Measurements from ENCODE around the gene PPP1R8. TPM values are rescaled to one million over a fixed set of nuclear protein-coding genes. Genes with fewer than 3 reads are reported as not detected.

The PPP1R8 gene
- total RNA-seq, 2 experiments from 2014 or later, result 57.3 to 72.4 TPM

DNA sequence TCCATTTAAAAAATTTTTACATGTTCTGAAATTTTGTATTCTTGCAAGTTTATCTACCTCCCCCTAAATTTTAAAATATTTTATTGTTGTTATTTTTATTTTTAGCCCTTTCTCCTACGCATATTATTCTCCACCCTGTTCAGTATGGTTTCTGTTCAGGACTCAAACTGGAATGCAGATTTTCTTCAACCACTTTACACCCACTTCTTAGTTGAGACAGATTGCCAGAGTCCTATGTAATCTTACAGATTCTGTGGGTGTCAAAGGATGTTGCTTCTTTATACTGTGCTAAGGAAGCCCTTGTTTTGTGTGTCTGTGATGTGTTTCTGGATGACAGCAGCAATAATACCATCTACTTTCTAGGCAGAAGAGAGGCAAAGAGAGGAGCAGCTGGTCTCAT lies 20.7 kb upstream of the PPP1R8 start:
- TF ChIP-seq, protein P1, sequence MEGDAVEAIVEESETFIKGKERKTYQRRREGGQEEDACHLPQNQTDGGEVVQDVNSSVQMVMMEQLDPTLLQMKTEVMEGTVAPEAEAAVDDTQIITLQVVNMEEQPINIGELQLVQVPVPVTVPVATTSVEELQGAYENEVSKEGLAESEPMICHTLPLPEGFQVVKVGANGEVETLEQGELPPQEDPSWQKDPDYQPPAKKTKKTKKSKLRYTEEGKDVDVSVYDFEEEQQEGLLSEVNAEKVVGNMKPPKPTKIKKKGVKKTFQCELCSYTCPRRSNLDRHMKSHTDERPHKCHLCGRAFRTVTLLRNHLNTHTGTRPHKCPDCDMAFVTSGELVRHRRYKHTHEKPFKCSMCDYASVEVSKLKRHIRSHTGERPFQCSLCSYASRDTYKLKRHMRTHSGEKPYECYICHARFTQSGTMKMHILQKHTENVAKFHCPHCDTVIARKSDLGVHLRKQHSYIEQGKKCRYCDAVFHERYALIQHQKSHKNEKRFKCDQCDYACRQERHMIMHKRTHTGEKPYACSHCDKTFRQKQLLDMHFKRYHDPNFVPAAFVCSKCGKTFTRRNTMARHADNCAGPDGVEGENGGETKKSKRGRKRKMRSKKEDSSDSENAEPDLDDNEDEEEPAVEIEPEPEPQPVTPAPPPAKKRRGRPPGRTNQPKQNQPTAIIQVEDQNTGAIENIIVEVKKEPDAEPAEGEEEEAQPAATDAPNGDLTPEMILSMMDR (conservative IDR thresholded peaks at IDR 0.05; ENCODE audit: low read length), result no peak
- TF ChIP-seq EZH2phosphoT487 (IDR thresholded peaks at IDR 0.05; ENCODE audit: borderline replicate concordance, low read depth, low read length), result no peak
- no peak overlapping the region for H3K27ac ChIP-seq (ENCODE audit: low read depth, low read length, poor library complexity, severe bottlenecking)
- H3K9me3 ChIP-seq (ENCODE audit: low read length), result no peaks in the 10 kb centered on the region
- no peaks in the 10 kb centered on the region for H4K20me1 ChIP-seq (ENCODE audit: insufficient read depth, low read length)
- ChIA-PET CTCF (ENCODE audit: unreplicated experiment) (no interaction called here), POLR2A (interaction anchor here (0.6 kb wide), 1 partner anchor 206 kb away, joined by 6 read pairs; the partner anchor contains the start of gene AHDC1)
- H3K79me2 ChIP-seq (ENCODE audit: insufficient read depth, low read depth, low read length), result no peaks in the 10 kb centered on the region
- no peak for DNase-seq (ENCODE audit: low spot score)
- H3K36me3 ChIP-seq (ENCODE audit: insufficient read depth, low read length), result peaks cover 34% of the 10 kb centered on the region
- BruUV-seq (replicated peaks), result no TSS peak
- no peaks in the 10 kb centered on the region for H3K4me1 ChIP-seq (ENCODE audit: insufficient read depth, low read length, poor library complexity, severe bottlenecking)
- H3K9me2 ChIP-seq (ENCODE audit: insufficient read depth, low read length), result no peaks in the 10 kb centered on the region
- H2AFZ ChIP-seq (ENCODE audit: low read length), result no peak overlapping the region
- no peak overlapping the region for H3K4me2 ChIP-seq (ENCODE audit: low read length)
- H3K4me3 ChIP-seq (ENCODE audit: low read depth, low read length, poor library complexity, severe bottlenecking), result no peak overlapping the region
- intact Hi-C loops (cut with micrococcal nuclease; ENCODE audit: unreplicated experiment), result no loop called here

DNA sequence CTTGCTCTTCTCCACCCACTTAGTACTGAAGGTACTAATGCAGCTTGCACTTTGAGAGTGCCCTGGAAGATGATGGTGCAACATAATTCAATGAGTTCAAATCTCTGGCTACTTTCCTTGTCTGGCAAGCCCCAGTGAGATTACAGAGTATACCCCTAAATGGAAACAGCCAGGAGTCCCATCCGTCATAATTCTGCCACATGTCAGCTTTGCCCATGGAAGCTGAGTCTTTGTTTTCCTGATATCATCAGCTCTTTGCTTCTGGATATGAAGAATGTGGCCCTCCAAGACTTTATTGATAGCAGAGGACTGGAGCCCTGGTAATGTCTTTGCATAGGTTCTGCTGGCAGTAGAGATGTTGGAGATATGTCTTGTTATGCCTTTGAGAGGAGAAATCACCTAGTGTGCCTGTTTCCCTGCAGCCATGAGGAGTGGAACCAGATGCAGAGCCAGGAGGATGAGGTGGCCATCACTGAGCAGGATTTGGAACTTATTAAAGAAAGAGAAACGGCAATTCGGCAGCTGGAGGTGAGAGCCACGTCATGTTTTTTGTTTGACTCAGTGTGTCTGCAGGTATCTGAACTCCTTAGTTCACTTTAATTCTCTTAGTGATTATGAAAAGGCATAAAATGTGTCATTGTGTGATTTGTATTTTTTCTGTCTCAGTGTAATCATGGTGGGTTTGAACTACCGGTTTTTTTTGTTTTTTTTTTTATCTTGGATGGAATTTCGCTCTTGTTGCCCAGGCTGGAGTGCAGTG lies 18.7 kb upstream of the PPP1R8 start:
- no peak overlapping the region for H3K4me2 ChIP-seq (ENCODE audit: low read length)
- no peak for DNase-seq (ENCODE audit: low spot score)

More for the DNA sequence above, 18.7 kb upstream of the PPP1R8 start:
- no peaks in the 10 kb centered on the region for H3K9me3 ChIP-seq (ENCODE audit: low read length)
- no peaks in the 10 kb centered on the region for H3K9me2 ChIP-seq (ENCODE audit: insufficient read depth, low read length)
- peaks cover 20% of the 10 kb centered on the region; the same call in 1 of the 2 replicates for H3K36me3 ChIP-seq (ENCODE audit: insufficient read depth, low read length)
- H3K27ac ChIP-seq (ENCODE audit: low read depth, low read length, poor library complexity, severe bottlenecking), result no peak overlapping the region
- no peaks in the 10 kb centered on the region for H3K79me2 ChIP-seq (ENCODE audit: insufficient read depth, low read depth, low read length)
- POLR2A ChIA-PET, result interaction anchor here (0.6 kb wide), 1 partner anchor 45 kb away, joined by 3 read pairs; no protein-coding TSS in a partner anchor
- TF ChIP-seq, protein P1 (conservative IDR thresholded peaks at IDR 0.05; ENCODE audit: low read length), result no peak
- no peak for TF ChIP-seq EZH2phosphoT487 (IDR thresholded peaks at IDR 0.05; ENCODE audit: borderline replicate concordance, low read depth, low read length)
- intact Hi-C loops (cut with micrococcal nuclease; ENCODE audit: unreplicated experiment), result no loop called here
- H2AFZ ChIP-seq (ENCODE audit: low read length), result no peak overlapping the region
- H3K4me3 ChIP-seq (ENCODE audit: low read depth, low read length, poor library complexity, severe bottlenecking), result no peak overlapping the region
- no peaks in the 10 kb centered on the region for H3K4me1 ChIP-seq (ENCODE audit: insufficient read depth, low read length, poor library complexity, severe bottlenecking)
- no TSS peak for BruUV-seq (replicated peaks)
- no peaks in the 10 kb centered on the region for H4K20me1 ChIP-seq (ENCODE audit: insufficient read depth, low read length)
- CTCF ChIA-PET (ENCODE audit: unreplicated experiment), result no interaction called here
